Activated naive CD4-positive, alpha-beta T cell treated with anti-CD3 and anti-CD28 coated beads for 36 hours (primary cell): ENCODE results near the gene TAF13. TPM values are rescaled to one million over a fixed set of nuclear protein-coding genes. Genes with fewer than 3 reads are reported as not detected.

Source experiments
- CTCF ChIA-PET: fragments of 350-600 bp; sonication (Branson Sonifier 250); formaldehyde crosslinking; loops from one replicate; lab custom pipeline; 2021; ENCODE audit warnings: antibody characterized with exemption; lab: Charles Lee
- DNase-seq: peaks from one replicate; pipeline ENCODE4 v3.0.0-alpha.2; 2020
- H3K27ac Mint-ChIP-seq: one replicate; pipeline ENCODE4 v1.8.0; 2021; ENCODE audit warnings: mild to moderate bottlenecking, mixed read lengths
- H3K27me3 Mint-ChIP-seq: one replicate; pipeline ENCODE4 v1.8.0; 2021; ENCODE audit warnings: low read depth, mixed read lengths
- H3K36me3 Mint-ChIP-seq: one replicate; pipeline ENCODE4 v1.8.0; 2021; ENCODE audit warnings: low read depth, mixed read lengths
- H3K4me1 Mint-ChIP-seq: one replicate; pipeline ENCODE4 v1.8.0; 2021; ENCODE audit warnings: low read depth, mixed read lengths
- H3K4me3 Mint-ChIP-seq: one replicate; pipeline ENCODE4 v1.8.0; 2021; ENCODE audit warnings: mild to moderate bottlenecking, moderate library complexity, mixed read lengths
- H3K9me3 Mint-ChIP-seq: one replicate; pipeline ENCODE4 v1.8.0; 2021; ENCODE audit warnings: mixed read lengths
- intact Hi-C: fragments of 100-400 bp; cut with micrococcal nuclease; formaldehyde crosslinking; loops from one replicate; pipeline ENCODE4 v1.15.1; 2023
- total RNA-seq, 2 experiments: library from RNA; stranded (reverse); gene quantifications; one replicate each; pipeline ENCODE4 v1.2.3, GENCODE V29; 2021

TAF13 gene
- total RNA-seq, 2 experiments from 2014 or later = 20.1 to 23.7 TPM

GRCh38 chr1:109109906-109110305 is 34.1 kb upstream of the TAF13 start:
- CTCF ChIA-PET = interaction anchor here (0.7 to 5.6 kb wide), 4 partner anchors 9 to 282 kb away, joined by 3 to 71 read pairs (median 11); no protein-coding TSS in a partner anchor
- Mint-ChIP-seq H3K4me3 (no peak overlapping the region), H3K27me3 (peaks cover 4% of the 10 kb centered on the region), H3K36me3 (no peaks in the 10 kb centered on the region), H3K4me1 (peaks cover 22% of the 10 kb centered on the region), H3K27ac (no peak overlapping the region), H3K9me3 (no peaks in the 10 kb centered on the region)
- no peak for DNase-seq
- intact Hi-C loops = loop anchor here (5.0 kb wide), 4 partner anchors 372 to 598 kb away; partner anchors contain the start of genes ATXN7L2 and EEIG2

GRCh38 chr1:109107785-109108184 is 32.0 kb upstream of the TAF13 start:
- no peak for DNase-seq
- no peak overlapping the region for H3K4me3 Mint-ChIP-seq
- H3K36me3 Mint-ChIP-seq = peaks cover 4% of the 10 kb centered on the region
- intact Hi-C loops = no loop called here
- no peaks in the 10 kb centered on the region for H3K27me3 Mint-ChIP-seq
- CTCF ChIA-PET = interaction anchor here (1.3 kb wide), 1 partner anchor 86 kb away, joined by 3 read pairs; no protein-coding TSS in a partner anchor
- H3K27ac Mint-ChIP-seq = no peak overlapping the region
- no peaks in the 10 kb centered on the region for H3K9me3 Mint-ChIP-seq
- H3K4me1 Mint-ChIP-seq = peaks cover 5% of the 10 kb centered on the region

- CTCF ChIA-PET = no interaction called here
- H3K9me3 Mint-ChIP-seq = no peaks in the 10 kb centered on the region
- H3K36me3 Mint-ChIP-seq = peaks cover 11% of the 10 kb centered on the region
- peaks cover 9% of the 10 kb centered on the region for H3K4me1 Mint-ChIP-seq
- H3K27ac Mint-ChIP-seq = no peak overlapping the region
- DNase-seq = no peak
- no peak overlapping the region for H3K4me3 Mint-ChIP-seq
- intact Hi-C loops = no loop called here
- H3K27me3 Mint-ChIP-seq = no peaks in the 10 kb centered on the region
Measured at GRCh38 chr1:109105881-109106280, 30.1 kb upstream of the TAF13 start.

GRCh38 chr1:109104364-109105151 is 28.8 kb upstream of the TAF13 start:
- no peak overlapping the region for H3K27ac Mint-ChIP-seq
- H3K4me3 Mint-ChIP-seq = no peak overlapping the region

GRCh38 chr1:109099938-109100773 is 24.4 kb upstream of the TAF13 start:
- Mint-ChIP-seq H3K27me3 (peaks cover 2% of the 10 kb centered on the region), H3K4me1 (peaks cover 23% of the 10 kb centered on the region), H3K9me3 (no peaks in the 10 kb centered on the region), H3K27ac (peak overlapping the region; percentile 97), H3K36me3 (peaks cover 16% of the 10 kb centered on the region), H3K4me3 (peak overlapping the region; percentile 99)
- intact Hi-C loops = loop anchor here (1.0 to 2.0 kb wide), 9 partner anchors 10 to 408 kb away; partner anchors contain the start of genes CLCC1, PRPF38B, PSMA5 and TAF13
- CTCF ChIA-PET = interaction anchor here (0.6 to 6.2 kb wide), 17 partner anchors 9 to 508 kb away, joined by 3 to 71 read pairs (median 4); partner anchors contain the start of genes CYB561D1, ELAPOR1, SARS1 and TAF13
- peak; percentile 98 for DNase-seq

More at GRCh38 chr1:109104364-109105151, 28.8 kb upstream of the TAF13 start:
- Mint-ChIP-seq H3K27me3 (peaks cover 2% of the 10 kb centered on the region), H3K4me1 (peaks cover 14% of the 10 kb centered on the region), H3K9me3 (no peaks in the 10 kb centered on the region), H3K36me3 (peaks cover 16% of the 10 kb centered on the region)
- DNase-seq = no peak
- intact Hi-C loops = no loop called here
- CTCF ChIA-PET = interaction anchor here (0.6 kb wide), 1 partner anchor 330 kb away, joined by 4 read pairs; no protein-coding TSS in a partner anchor

- Mint-ChIP-seq H3K4me1 (peaks cover 34% of the 10 kb centered on the region), H3K4me3 (no peak overlapping the region), H3K27me3 (peaks cover 2% of the 10 kb centered on the region), H3K9me3 (no peaks in the 10 kb centered on the region), H3K36me3 (peaks cover 17% of the 10 kb centered on the region), H3K27ac (no peak overlapping the region)
- intact Hi-C loops = no loop called here
- CTCF ChIA-PET = interaction anchor here (1.0 kb wide), 1 partner anchor 16 kb away, joined by 5 read pairs; a partner anchor contains a TSS
- no peak for DNase-seq
Measured at GRCh38 chr1:109096120-109096519, 20.3 kb upstream of the TAF13 start.

GRCh38 chr1:109095631-109096030 is 19.8 kb upstream of the TAF13 start:
- Mint-ChIP-seq H3K27me3 (peaks cover 2% of the 10 kb centered on the region), H3K27ac (peak overlapping the region; percentile 41), H3K9me3 (no peaks in the 10 kb centered on the region), H3K4me1 (peaks cover 34% of the 10 kb centered on the region), H3K36me3 (peaks cover 13% of the 10 kb centered on the region), H3K4me3 (no peak overlapping the region)
- intact Hi-C loops = no loop called here
- DNase-seq = no peak
- CTCF ChIA-PET = interaction anchor here (1.0 kb wide), 1 partner anchor 16 kb away, joined by 5 read pairs; a partner anchor contains a TSS

- H3K36me3 Mint-ChIP-seq = peaks cover 11% of the 10 kb centered on the region
- CTCF ChIA-PET = interaction anchor here (0.6 kb wide), 1 partner anchor 67 kb away, joined by 4 read pairs; no protein-coding TSS in a partner anchor
- H3K4me3 Mint-ChIP-seq = no peak overlapping the region
- H3K27me3 Mint-ChIP-seq = no peaks in the 10 kb centered on the region
- intact Hi-C loops = loop anchor here (5.0 kb wide), 5 partner anchors 218 to 937 kb away; partner anchors contain the start of genes AMIGO1, GPSM2, HENMT1 and STRIP1
- peaks cover 35% of the 10 kb centered on the region for H3K4me1 Mint-ChIP-seq
- H3K9me3 Mint-ChIP-seq = no peaks in the 10 kb centered on the region
- DNase-seq = no peak
- H3K27ac Mint-ChIP-seq = peak overlapping the region; percentile 39
Measured at GRCh38 chr1:109094871-109095270, 19.1 kb upstream of the TAF13 start.

- DNase-seq = no peak
- CTCF ChIA-PET = interaction anchor here (0.6 kb wide), 1 partner anchor 67 kb away, joined by 4 read pairs; no protein-coding TSS in a partner anchor
- no peaks in the 10 kb centered on the region for H3K27me3 Mint-ChIP-seq
- H3K4me1 Mint-ChIP-seq = peaks cover 35% of the 10 kb centered on the region
- H3K27ac Mint-ChIP-seq = peak overlapping the region; percentile 39
- intact Hi-C loops = loop anchor here (5.0 kb wide), 5 partner anchors 217 to 938 kb away; partner anchors contain the start of genes AMIGO1, GPSM2, HENMT1 and STRIP1
- H3K9me3 Mint-ChIP-seq = no peaks in the 10 kb centered on the region
- peaks cover 13% of the 10 kb centered on the region for H3K36me3 Mint-ChIP-seq
- H3K4me3 Mint-ChIP-seq = no peak overlapping the region
Measured at GRCh38 chr1:109094377-109094803, 18.6 kb upstream of the TAF13 start.

- H3K27me3 Mint-ChIP-seq = no peaks in the 10 kb centered on the region
- peak overlapping the region; percentile 82 for H3K4me3 Mint-ChIP-seq
- CTCF ChIA-PET = interaction anchor here (0.6 to 2.6 kb wide), 5 partner anchors 8 to 407 kb away, joined by 3 to 22 read pairs (median 4); a partner anchor contains a TSS
- H3K36me3 Mint-ChIP-seq = peaks cover 13% of the 10 kb centered on the region
- peak overlapping the region; percentile 87 for H3K27ac Mint-ChIP-seq
- DNase-seq = no peak
- H3K9me3 Mint-ChIP-seq = no peaks in the 10 kb centered on the region
- intact Hi-C loops = loop anchor here (1.0 to 5.0 kb wide), 10 partner anchors 101 to 1247 kb away; partner anchors contain the start of genes AMIGO1, CLCC1, GPSM2 and HENMT1
- H3K4me1 Mint-ChIP-seq = peaks cover 37% of the 10 kb centered on the region
Measured at GRCh38 chr1:109091839-109092193, 16.0 kb upstream of the TAF13 start.

- H3K4me1 Mint-ChIP-seq = peaks cover 34% of the 10 kb centered on the region
- intact Hi-C loops = loop anchor here (1.0 to 5.0 kb wide), 10 partner anchors 102 to 1248 kb away; partner anchors contain the start of genes AMIGO1, CLCC1, GPSM2 and HENMT1
- H3K4me3 Mint-ChIP-seq = peak overlapping the region; percentile 82
- no peak for DNase-seq
- no peaks in the 10 kb centered on the region for H3K27me3 Mint-ChIP-seq
- CTCF ChIA-PET = interaction anchor here (1.0 to 2.6 kb wide), 7 partner anchors 9 to 407 kb away, joined by 3 to 22 read pairs (median 3); partner anchors contain the start of gene SARS1
- no peaks in the 10 kb centered on the region for H3K9me3 Mint-ChIP-seq
- peak overlapping the region; percentile 87 for H3K27ac Mint-ChIP-seq
- peaks cover 13% of the 10 kb centered on the region for H3K36me3 Mint-ChIP-seq
Measured at GRCh38 chr1:109091078-109091838, 15.5 kb upstream of the TAF13 start.
